ENCODE results near the gene GLP1R. TPM values are rescaled to one million over a fixed set of nuclear protein-coding genes. Genes with fewer than 3 reads are reported as not detected.

The GLP1R gene
- total and polyA plus RNA-seq, 3 donors from 2014 or later, result 0.09 to 0.55 (median 0.31) TPM

GRCh38 chr6:39049575-39050283 is 1.1 kb downstream of the GLP1R start:
- WGBS, 2 donors, result 72 to 87% methylated on average over 6 to 9 of the region's 9 CpGs
- Histone ChIP-seq H3K36me3 (ENCODE audit: low read depth, missing control alignments) (no peaks in the 10 kb centered on the region), H3K27me3 (no peaks in the 10 kb centered on the region), H3K4me3 (no peak overlapping the region), H3K4me1 (no peaks in the 10 kb centered on the region), H3K27ac (no peak overlapping the region), H3K9me3 (no peaks in the 10 kb centered on the region)
- TF ChIP-seq CTCF (IDR thresholded peaks at IDR 0.05) (no peak), POLR2A (IDR thresholded peaks at IDR 0.05) (no peak)
- no peak for DNase-seq
- intact Hi-C loops (cut with DNase I; ENCODE audit: low total_unique reads), result no loop called here

- H3K4me1 ChIP-seq, result no peaks in the 10 kb centered on the region
- no peak overlapping the region for H3K4me3 ChIP-seq
- no peaks in the 10 kb centered on the region for H3K36me3 ChIP-seq (ENCODE audit: low read depth, missing control alignments)
- no peaks in the 10 kb centered on the region for H3K27me3 ChIP-seq
- TF ChIP-seq POLR2A (IDR thresholded peaks at IDR 0.05) (no peak), CTCF (IDR thresholded peaks at IDR 0.05) (no peak)
- 89 to 91% methylated on average over 5 of the region's 5 CpGs for WGBS, 2 donors
- H3K27ac ChIP-seq, result no peak overlapping the region
- no peak for DNase-seq
- intact Hi-C loops (cut with DNase I; ENCODE audit: low total_unique reads), result no loop called here
- no peaks in the 10 kb centered on the region for H3K9me3 ChIP-seq
Measured at GRCh38 chr6:39050453-39051112, 2.0 kb downstream of the GLP1R start.

- TF ChIP-seq POLR2A (IDR thresholded peaks at IDR 0.05) (no peak), CTCF (IDR thresholded peaks at IDR 0.05) (no peak)
- intact Hi-C loops (cut with DNase I; ENCODE audit: low total_unique reads), result no loop called here
- WGBS, 2 donors, result 75 to 82% methylated on average over 3 to 4 of the region's 4 CpGs
- no peak for DNase-seq
- H3K27me3 ChIP-seq, result no peaks in the 10 kb centered on the region
- H3K36me3 ChIP-seq (ENCODE audit: low read depth, missing control alignments), result no peaks in the 10 kb centered on the region
- H3K4me1 ChIP-seq, result no peaks in the 10 kb centered on the region
- no peaks in the 10 kb centered on the region for H3K9me3 ChIP-seq
- no peak overlapping the region for H3K27ac ChIP-seq
- no peak overlapping the region for H3K4me3 ChIP-seq
Measured at GRCh38 chr6:39051399-39052122, 3.0 kb downstream of the GLP1R start.

- DNase-seq, result no peak
- no peaks in the 10 kb centered on the region for H3K36me3 ChIP-seq (ENCODE audit: low read depth, missing control alignments)
- no peak overlapping the region for H3K4me3 ChIP-seq
- TF ChIP-seq POLR2A (IDR thresholded peaks at IDR 0.05) (no peak), CTCF (IDR thresholded peaks at IDR 0.05) (no peak)
- no peaks in the 10 kb centered on the region for H3K27me3 ChIP-seq
- no peak overlapping the region for H3K27ac ChIP-seq
- 79 to 93% methylated on average over 2 to 4 of the region's 4 CpGs for WGBS, 2 donors
- no peaks in the 10 kb centered on the region for H3K9me3 ChIP-seq
- intact Hi-C loops (cut with DNase I; ENCODE audit: low total_unique reads), result no loop called here
- no peaks in the 10 kb centered on the region for H3K4me1 ChIP-seq
Measured at GRCh38 chr6:39053016-39053624, 4.5 kb downstream of the GLP1R start.
